Hindlimb muscle (tissue), 1 donor: ENCODE measurements around the gene TBX15. TPM values are rescaled to one million over a fixed set of nuclear protein-coding genes. Genes with fewer than 3 reads are reported as not detected.
"Not testable (repeated sequence)": the region's sequence is repeated elsewhere in the genome, so short reads cannot be mapped to it uniquely, and the experiment has no call there.

Source experiments
- DNase-seq: peaks from one replicate; pipeline ENCODE4 v3.0.0-alpha.2; 2013
- polyA plus RNA-seq: library from polyadenylated mRNA; unstranded; fragments of 120-200 nt; gene quantifications from one replicate; pipeline ENCODE4 v1.2.1, GENCODE V29; 2013; ENCODE audit not compliant: insufficient read length

Gene TBX15
- polyA plus RNA-seq, 1 donor, result 61.2 TPM

- DNase-seq, result no peak
Measured at GRCh38 chr1:118958140-118958539, 30.0 kb downstream of the TBX15 start.

DNA sequence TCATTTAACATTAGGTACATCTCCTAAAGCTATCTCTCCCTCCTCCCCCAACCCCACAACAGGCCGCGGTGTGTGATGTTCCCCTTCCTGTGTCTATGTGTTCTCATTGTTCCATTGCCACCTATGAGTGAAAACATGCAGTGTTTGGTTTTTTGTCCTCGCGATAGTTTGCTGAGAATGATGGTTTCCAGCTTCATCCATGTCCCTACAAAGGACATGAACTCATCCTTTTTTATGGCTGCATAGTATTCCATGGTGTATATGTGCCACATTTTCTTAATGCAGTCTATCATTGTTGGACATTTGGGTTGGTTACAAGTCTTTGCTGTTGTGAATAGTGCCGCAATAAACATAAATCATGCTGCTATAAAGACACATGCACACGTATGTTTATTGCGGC is 30.6 kb downstream of the TBX15 start:
- not testable (repeated sequence) for DNase-seq

- no peak for DNase-seq
Measured at GRCh38 chr1:118954301-118954905, 33.7 kb downstream of the TBX15 start.

GRCh38 chr1:118951270-118951936 is 36.7 kb downstream of the TBX15 start:
- no peak for DNase-seq

DNA sequence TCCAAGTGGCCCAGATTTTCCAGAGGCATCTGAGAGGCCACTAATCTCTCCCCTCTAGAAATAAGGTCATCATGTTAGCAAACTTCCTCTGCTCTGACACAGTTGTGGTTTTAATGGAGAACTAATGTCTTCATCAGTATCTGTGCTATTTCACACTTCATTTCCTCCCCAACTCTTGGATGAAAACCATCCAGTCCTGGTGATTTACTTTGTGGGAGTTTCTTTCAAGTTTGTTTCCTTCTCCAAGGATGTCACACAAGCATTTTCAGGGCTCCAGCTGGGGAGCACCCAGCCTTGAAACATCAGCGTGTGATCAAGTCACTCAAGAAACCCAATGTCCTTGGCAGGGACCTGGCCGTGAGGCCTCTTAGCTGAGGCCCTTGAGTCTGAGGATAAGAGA is 38.8 kb downstream of the TBX15 start:
- no peak for DNase-seq

GRCh38 chr1:118948846-118949245 is 39.3 kb downstream of the TBX15 start:
- DNase-seq, result no peak

GRCh38 chr1:118948351-118948750 is 39.8 kb downstream of the TBX15 start:
- DNase-seq, result no peak

GRCh38 chr1:118947790-118948189 is 40.4 kb downstream of the TBX15 start:
- no peak for DNase-seq

GRCh38 chr1:118947003-118947765 is 41.0 kb downstream of the TBX15 start:
- DNase-seq, result no peak

GRCh38 chr1:118945489-118945888 is 42.7 kb downstream of the TBX15 start:
- DNase-seq, result no peak

DNA sequence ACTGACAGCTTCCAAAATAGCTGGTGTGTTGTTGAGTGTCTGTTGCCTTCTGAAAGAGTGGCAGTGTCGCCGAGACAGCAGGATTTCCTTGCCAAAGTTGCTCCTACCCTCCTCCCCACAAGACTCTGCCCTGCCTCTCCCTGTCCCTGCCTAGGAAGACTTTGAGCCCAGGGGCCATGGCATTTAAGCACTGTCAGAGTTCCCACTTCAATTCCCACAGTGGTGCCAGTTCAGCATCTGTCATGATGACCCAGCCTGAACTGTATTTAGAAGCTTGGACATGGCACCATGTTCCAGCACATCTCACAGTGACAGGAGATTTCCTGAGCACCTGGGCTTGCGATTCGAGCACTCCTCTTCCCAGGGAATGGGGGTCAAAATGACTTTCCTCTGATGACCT is 43.6 kb downstream of the TBX15 start:
- DNase-seq, result no peak

- DNase-seq, result no peak
Measured at GRCh38 chr1:118944133-118944532, 44.0 kb downstream of the TBX15 start.

- no peak for DNase-seq
Measured at GRCh38 chr1:118940957-118941356, 47.2 kb downstream of the TBX15 start.

GRCh38 chr1:118937413-118938072 is 50.6 kb downstream of the TBX15 start:
- DNase-seq, result no peak

- DNase-seq, result no peak
Measured at GRCh38 chr1:118934706-118935105, 53.4 kb downstream of the TBX15 start.

GRCh38 chr1:118933051-118933781 is 54.9 kb downstream of the TBX15 start:
- DNase-seq, result no peak

DNA sequence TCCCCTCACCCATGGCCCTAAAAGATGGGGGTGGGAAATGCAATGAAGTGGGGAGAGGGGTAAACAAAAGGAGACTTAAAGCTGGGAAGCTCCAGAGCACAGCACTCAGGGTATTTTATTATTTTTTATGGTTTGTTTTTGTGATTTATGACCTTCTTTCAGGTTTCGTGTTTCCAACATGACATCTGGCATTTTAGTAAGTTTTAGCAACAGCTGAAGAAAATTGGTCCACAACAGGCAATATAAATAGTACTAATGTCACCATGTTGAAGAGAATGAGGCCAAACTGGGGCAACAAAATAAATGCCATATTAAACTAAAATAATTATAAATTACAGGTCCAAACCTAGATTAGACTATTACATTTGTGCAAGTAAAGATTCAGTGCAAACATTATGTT is 56.3 kb downstream of the TBX15 start:
- DNase-seq, result no peak

GRCh38 chr1:118928739-118929554 is 59.2 kb downstream of the TBX15 start:
- peak; percentile 52 for DNase-seq

GRCh38 chr1:118927427-118928187 is 60.5 kb downstream of the TBX15 start:
- no peak for DNase-seq

DNA sequence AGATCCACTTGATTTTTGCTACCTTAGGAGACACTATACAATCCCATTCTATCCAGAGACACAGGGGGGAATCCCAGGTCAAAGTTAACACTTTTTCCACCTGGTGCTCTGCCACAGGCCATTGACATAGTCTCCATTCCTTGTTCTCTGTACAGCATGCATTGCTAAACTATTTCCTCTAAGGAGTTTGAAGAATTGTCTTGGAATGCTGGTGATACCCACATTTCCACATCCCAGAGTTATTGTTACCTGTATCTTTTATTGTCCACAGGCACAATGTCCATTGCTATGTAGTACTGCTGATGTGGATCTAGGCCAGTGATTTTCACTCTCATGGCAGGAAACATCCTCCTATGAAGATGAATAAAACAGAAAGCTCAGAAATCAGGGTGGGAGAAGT is 61.9 kb downstream of the TBX15 start:
- no peak for DNase-seq

DNA sequence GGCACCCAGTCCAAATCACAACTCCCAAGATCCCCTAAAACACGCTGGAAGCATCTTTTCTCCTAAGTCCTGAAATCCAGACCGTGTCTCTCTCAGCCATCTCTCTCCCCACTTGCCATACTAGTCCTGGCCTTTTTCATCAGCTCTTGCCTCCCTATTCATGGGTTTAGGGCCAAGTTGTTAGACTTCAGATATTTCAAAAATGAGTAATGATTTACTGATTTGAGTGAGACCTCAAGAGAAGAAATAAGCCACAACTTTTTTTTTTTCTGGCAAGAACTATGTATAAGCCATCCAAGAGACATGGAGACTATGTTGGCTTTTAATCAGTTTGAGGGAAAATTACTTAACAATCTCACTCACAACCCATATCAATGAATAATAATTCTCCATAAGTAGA is 62.5 kb downstream of the TBX15 start:
- no peak for DNase-seq
